Stomach (tissue), 9 donors: ENCODE results near the gene HECTD2. TPM values are rescaled to one million over a fixed set of nuclear protein-coding genes. Genes with fewer than 3 reads are reported as not detected.

Experiments
- DNase-seq, 2 donors: peaks; one replicate each; pipeline versions ENCODE4 v3.0.0 to v3.0.0-alpha.2; 2013 to 2019
- H3K27ac ChIP-seq, 5 donors: fragments of 200-600 bp in 4 of 5; sonication (generic) in 4 of 5; one replicate each; pipeline ENCODE4 v1.5.1; 2013 to 2019; ENCODE audit warnings: mild to moderate bottlenecking in 1 of 5, moderate library complexity in 1 of 5
- H3K27me3 ChIP-seq, 3 donors: fragments of 200-600 bp; sonication (generic); one replicate each; pipeline ENCODE4 v1.5.1; 2017 to 2019; ENCODE audit warnings: mixed run types in 1 of 3
- H3K36me3 ChIP-seq, 4 donors: fragments of 200-600 bp; sonication (generic); 1 replicate in 3 of 4; 2 replicates in 1 of 4; pipeline ENCODE4 v1.5.1; 2016 to 2019
- H3K4me1 ChIP-seq, 4 donors: fragments of 200-600 bp; sonication (generic); one replicate each; pipeline ENCODE4 v1.5.1; 2016 to 2019
- H3K4me3 ChIP-seq, 4 donors: fragments of 200-600 bp; sonication (generic) in 3 of 4; one replicate each; pipeline ENCODE4 v1.5.1; 2016 to 2019; ENCODE audit warnings: mild to moderate bottlenecking in 1 of 4
- H3K9me3 ChIP-seq, 4 donors: fragments of 200-600 bp; sonication (generic); one replicate each; pipeline ENCODE4 v1.5.1; 2016 to 2019
- CTCF ChIP-seq, 7 experiments: fragments of 450-650 bp in 4 of 7; fragments of 200-600 bp in 3 of 7; sonication (generic) in 3 of 7; IDR thresholded peaks; one replicate each; pipeline ENCODE4 v1.5.1; 2016 to 2019; ENCODE audit warnings: antibody characterized with exemption in 7 of 7, control low read depth in 2 of 7, mild to moderate bottlenecking in 1 of 7
- EP300 ChIP-seq: sonication (generic); formaldehyde crosslinking; IDR thresholded peaks from one replicate; pipeline ENCODE4 v1.6.1; 2017; ENCODE audit warnings: antibody characterized with exemption
- POLR2A ChIP-seq, 4 donors: fragments of 450-650 bp; IDR thresholded peaks; one replicate each; pipeline ENCODE4 v1.6.1; 2016; ENCODE audit warnings: antibody characterized with exemption in 4 of 4, control low read depth in 2 of 4, mild to moderate bottlenecking in 1 of 4, moderate library complexity in 1 of 4
- POLR2AphosphoS5 ChIP-seq, 3 donors: sonication (generic); formaldehyde crosslinking; IDR thresholded peaks; one replicate each; pipeline ENCODE4 v1.6.1; 2016; ENCODE audit warnings: antibody characterized with exemption in 3 of 3
- WGBS, 5 donors: extraction: QIAGEN DNeasy Blood & Tissue Kit in 3 of 5; methylation state at CpG; one replicate each; pipeline versions ENCODE4 v1.1.5 to v1.1.7; 2013 to 2018; 5-methylcytosine and 5-hydroxymethylcytosine counted together
- intact Hi-C: fragments of 100-400 bp; cut with DNase I; formaldehyde crosslinking; loops from one replicate; pipeline ENCODE4 v1.15.1; 2023; ENCODE audit warnings: low total_unique reads
- polyA plus RNA-seq, 3 donors: library from polyadenylated mRNA; stranded (reverse); fragments of 200-250 nt; gene quantifications; one replicate each; pipeline ENCODE4 v1.2.3, GENCODE V29; 2013
- total RNA-seq, 5 donors: library from RNA; depleted of rRNA; stranded (reverse); fragments of >200 nt; gene quantifications; one replicate each; pipeline versions ENCODE4 v1.1.0 to v1.2.3, GENCODE V29; 2014 to 2016
- donor health status: healthy with polysubstance abuse.
- donor health status: Bipolar disorder and iron deficiency.
- donor health status: healthy.

Gene HECTD2
- total and polyA plus RNA-seq, 8 donors: 1.7 to 32.6 (median 12.4) TPM

GRCh38 chr10:91418416-91418815, 8.3 kb downstream of the HECTD2 start:
- H3K4me3 ChIP-seq: no peak overlapping the region
- intact Hi-C loops: no loop called here
- TF ChIP-seq POLR2A (IDR thresholded peaks at IDR 0.05) (no peak), CTCF (IDR thresholded peaks at IDR 0.05) (no peak), EP300 (no peak), POLR2AphosphoS5 (IDR thresholded peaks at IDR 0.05) (no peak)
- H3K27me3 ChIP-seq: no peaks in the 10 kb centered on the region
- H3K4me1 ChIP-seq: peaks cover 0 to 30% (median 15%) of the 10 kb centered on the region in 4 donors
- DNase-seq: no peak
- H3K36me3 ChIP-seq: no peaks in the 10 kb centered on the region
- WGBS, 5 donors: 80 to 95% (median 94%) methylated on average over 2 of the region's 2 CpGs
- H3K27ac ChIP-seq: no peak overlapping the region
- no peaks in the 10 kb centered on the region for H3K9me3 ChIP-seq

GRCh38 chr10:91420868-91421267, 10.7 kb downstream of the HECTD2 start:
- Histone ChIP-seq H3K4me3 (no peak overlapping the region), H3K4me1 (peaks cover 0 to 15% (median 5%) of the 10 kb centered on the region in 4 donors), H3K27me3 (no peaks in the 10 kb centered on the region), H3K36me3 (no peaks in the 10 kb centered on the region), H3K27ac (no peak overlapping the region), H3K9me3 (no peaks in the 10 kb centered on the region)
- WGBS, 5 donors: 74 to 92% (median 84%) methylated on average over 2 of the region's 2 CpGs
- DNase-seq: no peak
- no peak for TF ChIP-seq CTCF (IDR thresholded peaks at IDR 0.05)
- no peak for TF ChIP-seq EP300
- intact Hi-C loops: no loop called here

GRCh38 chr10:91422915-91423314, 12.8 kb downstream of the HECTD2 start:
- Histone ChIP-seq H3K4me1 (peaks cover 0 to 4% (median 0%) of the 10 kb centered on the region in 4 donors), H3K4me3 (no peak overlapping the region), H3K36me3 (peaks cover 0 to 7% (median 0%) of the 10 kb centered on the region in 4 donors), H3K9me3 (no peaks in the 10 kb centered on the region), H3K27me3 (no peaks in the 10 kb centered on the region), H3K27ac (no peak overlapping the region)
- WGBS, 5 donors: 88 to 95% (median 93%) methylated on average over 2 of the region's 2 CpGs
- TF ChIP-seq POLR2AphosphoS5 (IDR thresholded peaks at IDR 0.05) (no peak), EP300 (no peak), CTCF (IDR thresholded peaks at IDR 0.05) (no peak), POLR2A (IDR thresholded peaks at IDR 0.05) (no peak)
- DNase-seq: no peak
- intact Hi-C loops: no loop called here

GRCh38 chr10:91424016-91424415, 13.9 kb downstream of the HECTD2 start:
- Histone ChIP-seq H3K4me1 (peaks cover 0 to 4% (median 0%) of the 10 kb centered on the region in 4 donors), H3K27me3 (no peaks in the 10 kb centered on the region), H3K4me3 (no peak overlapping the region), H3K36me3 (peaks cover 0 to 7% (median 0%) of the 10 kb centered on the region in 4 donors), H3K9me3 (no peaks in the 10 kb centered on the region), H3K27ac (no peak overlapping the region)
- 66 to 84% (median 75%) methylated on average over 2 of the region's 2 CpGs for WGBS, 5 donors
- TF ChIP-seq EP300 (no peak), POLR2A (IDR thresholded peaks at IDR 0.05) (no peak), CTCF (IDR thresholded peaks at IDR 0.05) (no peak), POLR2AphosphoS5 (IDR thresholded peaks at IDR 0.05) (no peak)
- no peak for DNase-seq
- intact Hi-C loops: no loop called here
